Measurements from ENCODE around the gene BPIFA1. TPM values are rescaled to one million over a fixed set of nuclear protein-coding genes. Genes with fewer than 3 reads are reported as not detected.

Gene BPIFA1
- polyA plus RNA-seq, 1 donor from 2014 or later: not detected

DNA sequence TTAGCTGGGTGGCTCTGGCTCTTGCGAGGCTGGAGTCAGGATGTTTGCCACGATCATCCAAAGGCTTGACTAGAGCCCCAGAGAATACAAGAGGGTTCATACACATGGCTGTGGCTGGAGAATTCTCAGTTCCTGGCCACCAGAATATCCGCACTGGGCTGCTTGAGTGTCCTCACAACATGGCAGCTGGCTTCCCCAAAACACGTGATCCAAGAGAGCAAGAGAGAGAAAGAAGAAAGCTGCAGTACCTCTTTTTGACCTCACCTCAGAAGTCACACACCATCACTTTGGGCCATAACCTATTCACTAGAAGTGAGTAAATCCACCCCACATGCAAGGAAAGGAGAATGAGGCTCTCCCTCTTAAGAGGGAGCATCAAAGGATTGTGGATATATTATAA is 25.7 kb downstream of the BPIFA1 start:
- Histone ChIP-seq H3K79me2 (replicated peaks; ENCODE audit: insufficient read depth, low read length) (no peaks in the 10 kb centered on the region), H3K27me3 (ENCODE audit: insufficient read depth, low read depth, low read length) (no peaks in the 10 kb centered on the region), H4K20me1 (ENCODE audit: insufficient read depth) (no peaks in the 10 kb centered on the region), H3K9ac (ENCODE audit: low read length) (no peak overlapping the region), H3K27ac (ENCODE audit: low read length) (no peak overlapping the region), H3K9me2 (ENCODE audit: insufficient read depth, low read length) (no peaks in the 10 kb centered on the region), H3K4me2 (ENCODE audit: low read length) (no peak overlapping the region), H3K9me3 (ENCODE audit: low read length) (no peaks in the 10 kb centered on the region), H3K36me3 (ENCODE audit: insufficient read depth, low read length) (no peaks in the 10 kb centered on the region), H2AFZ (ENCODE audit: low read depth, low read length) (no peak overlapping the region), H3F3A (ENCODE audit: insufficient read depth, low read length, poor library complexity, severe bottlenecking) (no peaks in the 10 kb centered on the region), H3K4me3 (ENCODE audit: low read length) (no peak overlapping the region)
- TF ChIP-seq RAD21 (conservative IDR thresholded peaks at IDR 0.05) (no peak), EP300 (conservative IDR thresholded peaks at IDR 0.05; ENCODE audit: poor library complexity, severe bottlenecking) (no peak), MXI1 (conservative IDR thresholded peaks at IDR 0.05; ENCODE audit: poor library complexity, severe bottlenecking) (no peak), POLR2AphosphoS5 (IDR thresholded peaks at IDR 0.05) (no peak), EZH2 (IDR thresholded peaks at IDR 0.05; ENCODE audit: borderline replicate concordance, insufficient read depth, low read length, poor library complexity, severe bottlenecking) (no peak), SMC3 (conservative IDR thresholded peaks at IDR 0.05; ENCODE audit: poor library complexity) (no peak), TAF1 (IDR thresholded peaks at IDR 0.05; ENCODE audit: low read depth) (no peak)
- TF ChIP-seq, protein P1, sequence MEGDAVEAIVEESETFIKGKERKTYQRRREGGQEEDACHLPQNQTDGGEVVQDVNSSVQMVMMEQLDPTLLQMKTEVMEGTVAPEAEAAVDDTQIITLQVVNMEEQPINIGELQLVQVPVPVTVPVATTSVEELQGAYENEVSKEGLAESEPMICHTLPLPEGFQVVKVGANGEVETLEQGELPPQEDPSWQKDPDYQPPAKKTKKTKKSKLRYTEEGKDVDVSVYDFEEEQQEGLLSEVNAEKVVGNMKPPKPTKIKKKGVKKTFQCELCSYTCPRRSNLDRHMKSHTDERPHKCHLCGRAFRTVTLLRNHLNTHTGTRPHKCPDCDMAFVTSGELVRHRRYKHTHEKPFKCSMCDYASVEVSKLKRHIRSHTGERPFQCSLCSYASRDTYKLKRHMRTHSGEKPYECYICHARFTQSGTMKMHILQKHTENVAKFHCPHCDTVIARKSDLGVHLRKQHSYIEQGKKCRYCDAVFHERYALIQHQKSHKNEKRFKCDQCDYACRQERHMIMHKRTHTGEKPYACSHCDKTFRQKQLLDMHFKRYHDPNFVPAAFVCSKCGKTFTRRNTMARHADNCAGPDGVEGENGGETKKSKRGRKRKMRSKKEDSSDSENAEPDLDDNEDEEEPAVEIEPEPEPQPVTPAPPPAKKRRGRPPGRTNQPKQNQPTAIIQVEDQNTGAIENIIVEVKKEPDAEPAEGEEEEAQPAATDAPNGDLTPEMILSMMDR (IDR thresholded peaks at IDR 0.05; ENCODE audit: poor library complexity, severe bottlenecking): no peak
- TF ChIP-seq, protein P2, sequence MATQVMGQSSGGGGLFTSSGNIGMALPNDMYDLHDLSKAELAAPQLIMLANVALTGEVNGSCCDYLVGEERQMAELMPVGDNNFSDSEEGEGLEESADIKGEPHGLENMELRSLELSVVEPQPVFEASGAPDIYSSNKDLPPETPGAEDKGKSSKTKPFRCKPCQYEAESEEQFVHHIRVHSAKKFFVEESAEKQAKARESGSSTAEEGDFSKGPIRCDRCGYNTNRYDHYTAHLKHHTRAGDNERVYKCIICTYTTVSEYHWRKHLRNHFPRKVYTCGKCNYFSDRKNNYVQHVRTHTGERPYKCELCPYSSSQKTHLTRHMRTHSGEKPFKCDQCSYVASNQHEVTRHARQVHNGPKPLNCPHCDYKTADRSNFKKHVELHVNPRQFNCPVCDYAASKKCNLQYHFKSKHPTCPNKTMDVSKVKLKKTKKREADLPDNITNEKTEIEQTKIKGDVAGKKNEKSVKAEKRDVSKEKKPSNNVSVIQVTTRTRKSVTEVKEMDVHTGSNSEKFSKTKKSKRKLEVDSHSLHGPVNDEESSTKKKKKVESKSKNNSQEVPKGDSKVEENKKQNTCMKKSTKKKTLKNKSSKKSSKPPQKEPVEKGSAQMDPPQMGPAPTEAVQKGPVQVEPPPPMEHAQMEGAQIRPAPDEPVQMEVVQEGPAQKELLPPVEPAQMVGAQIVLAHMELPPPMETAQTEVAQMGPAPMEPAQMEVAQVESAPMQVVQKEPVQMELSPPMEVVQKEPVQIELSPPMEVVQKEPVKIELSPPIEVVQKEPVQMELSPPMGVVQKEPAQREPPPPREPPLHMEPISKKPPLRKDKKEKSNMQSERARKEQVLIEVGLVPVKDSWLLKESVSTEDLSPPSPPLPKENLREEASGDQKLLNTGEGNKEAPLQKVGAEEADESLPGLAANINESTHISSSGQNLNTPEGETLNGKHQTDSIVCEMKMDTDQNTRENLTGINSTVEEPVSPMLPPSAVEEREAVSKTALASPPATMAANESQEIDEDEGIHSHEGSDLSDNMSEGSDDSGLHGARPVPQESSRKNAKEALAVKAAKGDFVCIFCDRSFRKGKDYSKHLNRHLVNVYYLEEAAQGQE (IDR thresholded peaks at IDR 0.05; ENCODE audit: borderline replicate concordance): no peak

DNA sequence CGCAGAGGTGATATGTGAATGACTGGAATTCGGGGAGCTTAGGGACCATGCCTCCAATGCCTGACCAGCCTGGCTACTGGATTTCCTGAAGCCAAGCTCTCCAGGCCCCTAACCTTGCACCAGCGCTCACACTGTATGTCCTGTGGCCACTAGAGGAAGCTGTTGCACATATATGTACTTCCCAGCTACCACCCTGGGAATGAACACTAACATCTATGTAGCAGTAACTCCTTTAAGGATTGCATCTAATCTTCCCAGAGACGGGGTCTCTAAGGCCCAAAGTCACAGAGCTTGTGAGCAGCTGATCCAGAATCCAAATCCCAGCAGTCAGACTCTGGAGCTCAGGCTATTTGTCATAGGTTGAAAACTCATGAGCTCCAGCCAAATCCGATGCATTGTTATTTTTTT is 26.9 kb downstream of the BPIFA1 start:
- H3K79me2 ChIP-seq (replicated peaks; ENCODE audit: insufficient read depth, low read length): no peaks in the 10 kb centered on the region
- H3F3A ChIP-seq (ENCODE audit: insufficient read depth, low read length, poor library complexity, severe bottlenecking): no peaks in the 10 kb centered on the region
- no peaks in the 10 kb centered on the region for H3K9me2 ChIP-seq (ENCODE audit: insufficient read depth, low read length)
- no peaks in the 10 kb centered on the region for H3K27me3 ChIP-seq (ENCODE audit: insufficient read depth, low read depth, low read length)
- no peaks in the 10 kb centered on the region for H3K9me3 ChIP-seq (ENCODE audit: low read length)
- no peaks in the 10 kb centered on the region for H4K20me1 ChIP-seq (ENCODE audit: insufficient read depth)
- no peak overlapping the region for H3K9ac ChIP-seq (ENCODE audit: low read length)
- no peak overlapping the region for H3K4me2 ChIP-seq (ENCODE audit: low read length)
- H3K4me3 ChIP-seq (ENCODE audit: low read length): no peak overlapping the region
- no peak overlapping the region for H3K27ac ChIP-seq (ENCODE audit: low read length)
- no peaks in the 10 kb centered on the region for H3K36me3 ChIP-seq (ENCODE audit: insufficient read depth, low read length)
- no peak for TF ChIP-seq MXI1 (conservative IDR thresholded peaks at IDR 0.05; ENCODE audit: poor library complexity, severe bottlenecking)
- peak; percentile 13 for TF ChIP-seq RAD21 (conservative IDR thresholded peaks at IDR 0.05)
- no peak overlapping the region for H2AFZ ChIP-seq (ENCODE audit: low read depth, low read length)

DNA sequence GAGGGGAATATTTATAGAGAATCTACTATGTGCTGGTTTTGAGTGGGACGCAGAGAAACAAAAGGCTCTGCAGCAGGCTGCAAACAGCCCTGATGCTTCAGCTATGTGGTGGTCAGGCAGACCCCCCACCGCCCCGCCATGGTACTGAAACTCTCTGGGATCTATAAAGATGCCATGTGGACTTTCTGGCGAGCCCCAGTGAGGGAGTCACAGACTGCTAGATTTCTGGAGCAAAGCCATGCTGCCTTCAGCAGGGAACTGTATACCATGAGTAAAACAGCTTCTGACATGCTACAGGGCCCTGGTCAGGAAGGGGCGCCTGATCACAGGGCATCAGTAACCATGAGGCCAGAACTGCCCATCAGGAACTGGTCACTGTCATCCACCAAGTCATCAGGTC is 28.0 kb downstream of the BPIFA1 start:
- no peaks in the 10 kb centered on the region for H3K36me3 ChIP-seq (ENCODE audit: insufficient read depth, low read length)
- H3K9ac ChIP-seq (ENCODE audit: low read length): no peak overlapping the region
- no peaks in the 10 kb centered on the region for H3K9me3 ChIP-seq (ENCODE audit: low read length)
- no peak overlapping the region for H3K27ac ChIP-seq (ENCODE audit: low read length)
- H3K79me2 ChIP-seq (replicated peaks; ENCODE audit: insufficient read depth, low read length): no peaks in the 10 kb centered on the region
- no peaks in the 10 kb centered on the region for H4K20me1 ChIP-seq (ENCODE audit: insufficient read depth)
- H3K9me2 ChIP-seq (ENCODE audit: insufficient read depth, low read length): no peaks in the 10 kb centered on the region
- H3K4me2 ChIP-seq (ENCODE audit: low read length): no peak overlapping the region
- no peak for TF ChIP-seq RAD21 (conservative IDR thresholded peaks at IDR 0.05)
- TF ChIP-seq TAF1 (IDR thresholded peaks at IDR 0.05; ENCODE audit: low read depth): no peak
- TF ChIP-seq POLR2AphosphoS5 (IDR thresholded peaks at IDR 0.05): no peak
- no peak for TF ChIP-seq EP300 (conservative IDR thresholded peaks at IDR 0.05; ENCODE audit: poor library complexity, severe bottlenecking)
- TF ChIP-seq, protein P2 (IDR thresholded peaks at IDR 0.05; ENCODE audit: borderline replicate concordance): no peak
- TF ChIP-seq, protein P1 (IDR thresholded peaks at IDR 0.05; ENCODE audit: poor library complexity, severe bottlenecking): no peak
- no peak for TF ChIP-seq EZH2 (IDR thresholded peaks at IDR 0.05; ENCODE audit: borderline replicate concordance, insufficient read depth, low read length, poor library complexity, severe bottlenecking)
- no peak for TF ChIP-seq MXI1 (conservative IDR thresholded peaks at IDR 0.05; ENCODE audit: poor library complexity, severe bottlenecking)
- TF ChIP-seq SMC3 (conservative IDR thresholded peaks at IDR 0.05; ENCODE audit: poor library complexity): no peak
- H3K4me3 ChIP-seq (ENCODE audit: low read length): no peak overlapping the region
- no peaks in the 10 kb centered on the region for H3F3A ChIP-seq (ENCODE audit: insufficient read depth, low read length, poor library complexity, severe bottlenecking)
- no peak overlapping the region for H2AFZ ChIP-seq (ENCODE audit: low read depth, low read length)
- no peaks in the 10 kb centered on the region for H3K27me3 ChIP-seq (ENCODE audit: insufficient read depth, low read depth, low read length)

Data from neural cell (in vitro differentiated cells).